ENCODE data around the gene TRIO.

DNA sequence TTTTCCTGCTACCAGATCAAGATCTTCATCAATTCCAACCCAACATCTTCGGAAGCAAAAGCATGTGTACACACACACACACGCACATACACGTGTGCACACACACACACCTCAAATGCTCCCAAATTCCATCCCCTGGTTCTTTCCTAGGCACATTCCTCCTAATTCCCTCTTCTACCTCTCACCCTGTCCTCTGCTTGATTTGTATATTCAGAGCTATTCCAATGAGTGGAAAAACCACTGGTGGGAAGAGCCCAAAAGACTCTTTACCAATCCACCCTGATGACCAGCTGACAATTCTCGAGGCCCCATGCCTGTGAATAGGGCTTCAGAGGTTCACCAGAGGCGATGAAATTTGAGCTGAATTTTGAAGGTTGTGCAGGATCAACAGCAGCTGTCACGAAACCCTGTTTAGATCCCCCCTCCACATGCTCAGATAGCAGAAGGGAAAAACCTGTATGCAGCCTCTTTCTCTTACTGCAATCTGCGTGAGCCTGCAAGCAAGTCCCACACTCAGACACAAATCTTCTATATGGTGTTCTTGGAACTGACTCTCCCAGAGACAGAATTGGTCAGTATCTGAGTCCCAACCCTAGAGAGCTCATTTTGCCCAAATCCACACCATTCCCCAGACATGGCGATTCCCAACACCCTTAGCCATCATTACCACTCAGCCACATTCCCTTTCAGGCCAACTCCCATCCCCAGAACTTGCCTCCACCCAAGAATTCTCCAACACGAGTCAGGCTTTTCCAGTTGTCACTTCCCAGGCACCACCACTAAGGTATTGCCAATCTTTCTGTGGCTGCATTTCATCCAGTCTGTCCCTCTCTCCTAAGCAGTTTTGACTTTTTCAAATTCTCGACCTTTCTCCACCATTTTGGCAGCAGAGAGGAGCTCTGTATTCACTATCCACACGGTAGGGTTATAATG, 4.3 kb upstream of the TRIO start:
- TF ChIP-seq CTCF (conservative IDR thresholded peaks at IDR 0.05; ENCODE audit: low read depth, low read length) (no peak), EZH2phosphoT487 (IDR thresholded peaks at IDR 0.05; ENCODE audit: borderline replicate concordance, low read length) (no peak), EZH2 (IDR thresholded peaks at IDR 0.05; ENCODE audit: low read length, unreplicated experiment) (no peak)
